Adipocyte (in vitro differentiated cells): Measurements from ENCODE around the gene MAP2K3.
A peak's percentile ranks its signal among the peaks of the same experiment; 100 is the strongest.

Experiments used
- DNase-seq: peaks from one replicate; pipeline ENCODE4 v3.0.0-alpha.2; 2015; ENCODE audit warnings: low read depth
- H3K27me3 ChIP-seq: replicated peaks from 2 replicates; pipeline ENCODE4 v1.7.0; 2013; ENCODE audit warnings: mild to moderate bottlenecking, low read length, moderate library complexity; ENCODE audit not compliant: control insufficient read depth, insufficient read depth
- H3K36me3 ChIP-seq: 2 replicates; pipeline ENCODE4 v1.7.0; 2013; ENCODE audit warnings: low read length, mild to moderate bottlenecking, moderate library complexity; ENCODE audit not compliant: control insufficient read depth, insufficient read depth, severe bottlenecking
- H3K4me1 ChIP-seq: 2 replicates; pipeline ENCODE4 v1.7.0; 2013; ENCODE audit warnings: mild to moderate bottlenecking, low read length, moderate library complexity; ENCODE audit not compliant: control insufficient read depth, insufficient read depth
- H3K4me3 ChIP-seq: 2 replicates; pipeline ENCODE4 v1.7.0; 2013; ENCODE audit warnings: mild to moderate bottlenecking, low read length, moderate library complexity
- H3K9ac ChIP-seq: 2 replicates; pipeline ENCODE4 v1.7.0; 2013; ENCODE audit warnings: mild to moderate bottlenecking, low read length, moderate library complexity
- H3K9me3 ChIP-seq: 2 replicates; pipeline ENCODE4 v1.7.0; 2013; ENCODE audit warnings: mild to moderate bottlenecking, low read length, moderate library complexity; ENCODE audit not compliant: control insufficient read depth

MAP2K3 gene

GRCh38 chr17:21284319-21285163 is at the start of gene MAP2K3:
Gene MAP2K3 (plus strand): TSS chr17:21284711. CDS start chr17:21284921, 210 bp downstream.
- peaks cover 54% of the 10 kb centered on the region for H3K4me1 ChIP-seq
- no peaks in the 10 kb centered on the region for H3K36me3 ChIP-seq
- peak; percentile 100 for DNase-seq
- H3K4me3 ChIP-seq: peak within 1 kb of the TSS; percentile 97
- H3K9ac ChIP-seq: peak within 1 kb of the TSS; percentile 95
- no peaks in the 10 kb centered on the region for H3K27me3 ChIP-seq
- no peaks in the 10 kb centered on the region for H3K9me3 ChIP-seq

DNA sequence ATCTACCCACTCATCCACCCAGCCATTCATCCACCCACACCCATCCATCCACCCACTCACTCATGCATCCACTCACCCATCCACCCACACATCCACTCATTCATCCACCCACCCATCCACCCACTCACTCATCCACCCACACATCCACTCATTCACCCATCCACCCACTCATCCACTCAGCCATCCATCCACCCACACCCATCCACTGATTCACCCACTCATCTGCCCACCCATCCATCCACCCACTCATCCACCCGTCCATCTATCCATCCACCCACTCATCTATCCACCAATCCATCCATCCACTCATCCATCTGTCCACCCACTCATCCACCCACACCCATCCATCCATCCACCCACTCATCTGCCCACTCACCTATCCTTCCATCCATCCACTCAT is 48.6 kb upstream of the MAP2K3 start:
- H3K4me1 ChIP-seq: peaks cover 15% of the 10 kb centered on the region
- H3K4me3 ChIP-seq: no peak overlapping the region
- H3K9ac ChIP-seq: no peak overlapping the region
- no peak for DNase-seq
- H3K9me3 ChIP-seq: no peaks in the 10 kb centered on the region
- no peaks in the 10 kb centered on the region for H3K36me3 ChIP-seq
- H3K27me3 ChIP-seq: no peaks in the 10 kb centered on the region

GRCh38 chr17:21239680-21240368 is 44.7 kb upstream of the MAP2K3 start:
- H3K36me3 ChIP-seq: peaks cover 9% of the 10 kb centered on the region
- no peak overlapping the region for H3K9ac ChIP-seq
- peaks cover 8% of the 10 kb centered on the region for H3K4me1 ChIP-seq
- H3K4me3 ChIP-seq: no peak overlapping the region
- H3K27me3 ChIP-seq: no peaks in the 10 kb centered on the region
- no peaks in the 10 kb centered on the region for H3K9me3 ChIP-seq
- peak; percentile 49 for DNase-seq

GRCh38 chr17:21240369-21241055 is 44.0 kb upstream of the MAP2K3 start:
- H3K4me3 ChIP-seq: no peak overlapping the region
- H3K9me3 ChIP-seq: no peaks in the 10 kb centered on the region
- peaks cover 8% of the 10 kb centered on the region for H3K4me1 ChIP-seq
- H3K36me3 ChIP-seq: peaks cover 9% of the 10 kb centered on the region
- no peak for DNase-seq
- H3K9ac ChIP-seq: no peak overlapping the region
- no peaks in the 10 kb centered on the region for H3K27me3 ChIP-seq

DNA sequence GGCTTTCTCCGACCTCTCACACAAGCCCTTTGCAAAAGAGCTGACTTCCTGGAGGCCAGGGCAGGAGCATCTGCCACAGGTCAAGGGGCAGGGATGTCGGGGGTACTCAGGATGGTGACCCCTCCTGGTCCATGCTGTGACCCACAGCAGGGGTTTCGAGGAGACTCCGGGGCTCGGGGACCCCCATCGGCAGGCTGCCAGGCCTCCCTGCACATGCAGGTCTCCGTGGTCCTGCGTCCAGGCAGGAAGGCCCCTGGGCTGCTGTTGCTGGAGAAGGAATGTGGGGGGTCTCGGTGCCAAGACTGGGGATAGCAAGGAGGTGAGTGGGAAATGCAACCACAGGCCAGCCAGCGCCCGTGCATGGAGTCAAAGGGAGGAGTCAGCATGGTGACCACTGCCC is 42.9 kb upstream of the MAP2K3 start:
- DNase-seq: no peak
- Histone ChIP-seq H3K9me3 (no peaks in the 10 kb centered on the region), H3K4me1 (peaks cover 8% of the 10 kb centered on the region), H3K4me3 (no peak overlapping the region), H3K27me3 (no peaks in the 10 kb centered on the region), H3K9ac (no peak overlapping the region), H3K36me3 (peaks cover 9% of the 10 kb centered on the region)

DNA sequence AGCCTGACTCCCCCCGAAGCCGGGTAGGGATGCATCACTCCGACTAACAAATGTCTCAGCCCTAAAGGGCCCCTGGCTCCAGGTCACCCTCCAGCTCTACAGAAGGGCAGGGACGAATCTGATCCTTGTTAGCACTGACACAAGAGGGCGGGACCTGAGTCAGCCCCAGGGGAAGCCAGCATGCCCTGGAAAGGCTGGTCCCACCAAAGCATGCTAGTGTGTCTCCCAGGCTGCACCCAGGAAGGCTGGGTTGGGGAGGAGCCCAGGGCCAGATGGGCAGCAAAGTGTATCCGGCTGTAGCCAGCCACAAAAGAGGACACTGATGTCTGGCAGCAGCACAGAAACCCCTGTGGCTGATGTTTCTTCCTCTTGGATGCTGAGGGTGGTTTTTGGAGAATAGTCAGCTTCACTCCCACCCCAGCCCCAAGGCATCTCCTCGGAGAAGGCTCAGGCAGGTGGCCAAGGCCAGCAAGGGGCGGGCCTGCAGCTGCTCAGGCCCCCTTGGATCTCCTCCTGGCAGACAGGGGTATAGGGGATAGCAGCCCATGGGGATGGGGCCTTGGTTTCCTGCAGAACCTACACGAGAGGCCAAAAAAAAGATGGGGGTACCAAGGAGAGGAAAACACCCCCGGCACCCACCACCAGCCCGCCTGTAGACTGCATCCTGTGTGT is 42.3 kb upstream of the MAP2K3 start:
- Histone ChIP-seq H3K4me1 (peaks cover 8% of the 10 kb centered on the region), H3K9me3 (no peaks in the 10 kb centered on the region), H3K4me3 (no peak overlapping the region), H3K9ac (no peak overlapping the region), H3K27me3 (no peaks in the 10 kb centered on the region), H3K36me3 (peaks cover 9% of the 10 kb centered on the region)
- no peak for DNase-seq

- Histone ChIP-seq H3K9me3 (no peaks in the 10 kb centered on the region), H3K4me3 (no peak overlapping the region), H3K27me3 (no peaks in the 10 kb centered on the region), H3K4me1 (peaks cover 8% of the 10 kb centered on the region), H3K9ac (no peak overlapping the region), H3K36me3 (peaks cover 13% of the 10 kb centered on the region)
- DNase-seq: no peak
Observed at GRCh38 chr17:21242780-21243515, 41.6 kb upstream of the MAP2K3 start.

DNA sequence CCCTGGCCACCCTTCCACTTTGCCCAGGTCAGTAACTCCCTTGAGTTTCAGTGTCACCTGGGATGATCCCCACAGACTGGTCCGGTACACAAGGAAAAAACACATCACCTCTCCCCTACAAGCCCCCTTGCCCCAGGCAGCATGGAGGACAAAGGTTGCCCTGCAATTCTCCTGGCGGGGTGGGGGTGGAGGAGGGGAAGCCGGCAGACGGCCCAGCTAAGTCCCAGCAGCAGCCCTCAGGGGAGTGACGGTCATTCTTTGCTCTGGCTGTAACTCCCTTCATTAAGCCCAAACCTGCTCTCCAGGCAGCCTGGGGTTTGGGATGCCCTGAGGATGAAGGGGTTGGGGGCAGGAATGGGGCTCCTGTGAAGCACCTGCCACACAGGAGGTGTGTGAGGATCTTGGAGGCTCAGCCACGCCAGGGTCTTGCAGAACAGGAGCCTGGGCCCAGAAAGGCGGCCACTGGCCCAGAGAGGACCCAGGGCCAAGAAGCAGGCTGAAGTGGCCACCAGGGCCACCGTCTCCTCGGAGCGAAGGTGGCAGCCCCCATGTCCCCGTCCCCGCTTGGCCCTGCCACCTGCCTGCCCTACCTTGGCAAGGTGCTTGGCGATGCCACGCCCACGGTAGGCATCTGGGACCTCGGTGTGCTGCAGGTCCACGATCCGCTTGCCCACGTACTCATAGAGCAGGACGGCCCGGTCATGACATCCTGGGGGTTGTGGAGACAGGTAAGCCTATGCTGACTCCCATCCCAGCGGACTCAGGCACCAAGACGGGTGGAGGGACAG is 40.8 kb upstream of the MAP2K3 start:
- Histone ChIP-seq H3K27me3 (no peaks in the 10 kb centered on the region), H3K36me3 (peaks cover 14% of the 10 kb centered on the region)

DNA sequence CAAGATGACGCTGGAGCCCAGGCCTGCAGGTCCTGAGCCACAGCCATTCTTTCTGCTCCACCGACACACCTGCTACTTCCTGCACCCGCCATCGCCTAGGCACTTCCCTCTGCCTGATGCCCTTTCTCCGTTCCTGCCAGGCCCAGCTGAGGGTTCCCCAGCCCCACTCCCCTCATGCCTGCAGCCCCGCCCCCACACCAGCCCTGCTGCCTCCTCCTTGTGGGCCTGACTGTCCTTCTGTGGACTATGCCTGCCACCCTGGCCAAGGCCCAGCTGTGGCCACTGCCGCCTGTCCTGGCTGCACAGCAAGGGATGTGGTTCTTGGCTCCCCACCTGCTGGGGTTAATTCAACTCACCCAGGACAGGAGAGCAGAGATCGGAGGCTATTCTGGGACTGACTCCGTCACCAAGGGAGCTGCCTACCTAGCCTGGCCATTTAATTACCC is 38.8 kb upstream of the MAP2K3 start:
- peaks cover 17% of the 10 kb centered on the region for H3K4me1 ChIP-seq
- no peak overlapping the region for H3K9ac ChIP-seq
- H3K27me3 ChIP-seq: no peaks in the 10 kb centered on the region
- H3K36me3 ChIP-seq: peaks cover 14% of the 10 kb centered on the region
- no peaks in the 10 kb centered on the region for H3K9me3 ChIP-seq
- no peak for DNase-seq
- no peak overlapping the region for H3K4me3 ChIP-seq

More for the DNA sequence above, 40.8 kb upstream of the MAP2K3 start:
- Histone ChIP-seq H3K4me1 (peaks cover 8% of the 10 kb centered on the region), H3K9me3 (no peaks in the 10 kb centered on the region), H3K9ac (no peak overlapping the region), H3K4me3 (no peak overlapping the region)
- no peak for DNase-seq

- Histone ChIP-seq H3K4me3 (no peak overlapping the region), H3K9ac (no peak overlapping the region), H3K27me3 (no peaks in the 10 kb centered on the region), H3K36me3 (peaks cover 14% of the 10 kb centered on the region), H3K4me1 (peaks cover 25% of the 10 kb centered on the region), H3K9me3 (no peaks in the 10 kb centered on the region)
- DNase-seq: no peak
Observed at GRCh38 chr17:21246698-21247097, 37.8 kb upstream of the MAP2K3 start.
